HCT116 (cell line): ENCODE data around the gene RASGRF1. TPM values are rescaled to one million over a fixed set of nuclear protein-coding genes. Genes with fewer than 3 reads are reported as not detected.

Source experiments
- ATAC-seq: fragments of 200-7000 bp; cut with Tn5 transposase; 2 replicates; pipeline ENCODE4 v1.9.1; 2020; ENCODE audit warnings: mild to moderate bottlenecking, moderate library complexity
- BruUV-seq: library from RNA; stranded (reverse); fragments of 400-500 nt; replicated peaks from 2 replicates; lab custom pipeline; 2021; lab: Mats Ljungman, UMichigan
- CTCF ChIA-PET: fragments of 300-600 bp; sonication (Branson Sonifier 250); formaldehyde crosslinking; loops from one replicate; lab custom pipeline; 2021; ENCODE audit warnings: antibody characterized with exemption; lab: Charles Lee
- POLR2A ChIA-PET: fragments of 300-600, 350-600 bp; sonication (Branson Sonifier 250); formaldehyde crosslinking; loops from one replicate; lab custom pipeline; 2021; ENCODE audit warnings: antibody characterized with exemption; lab: Charles Lee
- RAD21 ChIA-PET, 2 experiments: fragments of 300-600 bp; sonication (Branson Sonifier 250); formaldehyde crosslinking; loops; one replicate each; lab custom pipeline; 2023; ENCODE audit warnings: low total read pairs in 2 of 2; ENCODE audit not compliant: uncharacterized antibody in 2 of 2, unreplicated experiment in 2 of 2, low non-redundant PET in 1 of 2; lab: Charles Lee
- DNase-seq: peaks from one replicate; pipeline ENCODE4 v3.0.0-alpha.2; 2010; ENCODE audit warnings: low read depth, low spot score
- H2AFZ ChIP-seq: fragments of 200-600 bp; shearing (Covaris generic), sonication (generic); 2 replicates; pipeline ENCODE4 v1.6.1; 2017; ENCODE audit warnings: low read depth, mixed run types, mixed read lengths, antibody characterized with exemption, low read length; ENCODE audit not compliant: poor library complexity, severe bottlenecking
- H3K27ac ChIP-seq: 2 replicates; pipeline ENCODE4 v1.5.1; 2012; ENCODE audit warnings: low read depth, low read length
- H3K27me3 ChIP-seq: fragments of 200-600 bp; sonication (generic); 2 replicates; pipeline ENCODE4 v1.6.1; 2016; ENCODE audit warnings: mixed run types, low read length, mixed read lengths; ENCODE audit not compliant: insufficient read depth
- H3K36me3 ChIP-seq, 2 experiments: fragments of 200-500 bp in 1 of 2; fragments of 200-600 bp in 1 of 2; sonication (Bioruptor generic) in 1 of 2; sonication (generic) in 1 of 2; 2 replicates each; pipeline versions ENCODE4 v1.5.1 to v1.6.1; 2014 to 2016; ENCODE audit warnings: low read length in 2 of 2, inconsistent platforms in 1 of 2, mixed read lengths in 1 of 2, mixed run types in 1 of 2; ENCODE audit not compliant: insufficient read depth in 2 of 2, control insufficient read depth in 1 of 2
- H3K4me1 ChIP-seq, 2 experiments: fragments of 200-600 bp in 1 of 2; sonication (generic) in 1 of 2; 2 replicates each; pipeline versions ENCODE4 v1.5.1 to v1.6.1; 2012 to 2017; ENCODE audit warnings: low read length in 2 of 2, inconsistent platforms in 1 of 2, mild to moderate bottlenecking in 1 of 2, mixed read lengths in 1 of 2, mixed run types in 1 of 2, moderate library complexity in 1 of 2; ENCODE audit not compliant: insufficient read depth in 2 of 2, control insufficient read depth in 1 of 2
- H3K4me2 ChIP-seq: fragments of 200-600 bp; sonication (generic); 2 replicates; pipeline ENCODE4 v1.6.1; 2017; ENCODE audit warnings: mixed run types, low read length, mixed read lengths
- H3K4me3 ChIP-seq, 2 experiments: fragments of 200-600 bp in 1 of 2; sonication (generic) in 1 of 2; replicated peaks in 1 of 2; 2 replicates each; pipeline ENCODE4 v1.5.1; 2011 to 2016; ENCODE audit warnings: low read length in 2 of 2, control low read depth in 1 of 2, low read depth in 1 of 2, mild to moderate bottlenecking in 1 of 2, mixed read lengths in 1 of 2, mixed run types in 1 of 2
- H3K79me2 ChIP-seq: fragments of 200-600 bp; sonication (generic); 2 replicates; pipeline ENCODE4 v1.6.1; 2017; ENCODE audit warnings: mild to moderate bottlenecking, mixed run types, low read length, moderate library complexity, mixed read lengths; ENCODE audit not compliant: insufficient read depth
- H3K9ac ChIP-seq: fragments of 200-600 bp; sonication (generic); 2 replicates; pipeline ENCODE4 v1.6.1; 2016; ENCODE audit warnings: low read length, mixed read lengths
- H3K9me2 ChIP-seq: fragments of 200-600 bp; sonication (generic), shearing (Covaris generic); 2 replicates; pipeline ENCODE4 v1.6.1; 2017; ENCODE audit warnings: mixed run types, mild to moderate bottlenecking, moderate library complexity; ENCODE audit not compliant: insufficient read depth
- H3K9me3 ChIP-seq, 2 experiments: fragments of 200-500 bp in 1 of 2; fragments of 200-600 bp in 1 of 2; sonication (Bioruptor generic) in 1 of 2; sonication (generic) in 1 of 2; 2 replicates each; pipeline ENCODE4 v1.6.1; 2014 to 2017; ENCODE audit warnings: low read length in 2 of 2, mixed read lengths in 2 of 2, inconsistent platforms in 1 of 2, low read depth in 1 of 2, mild to moderate bottlenecking in 1 of 2, mixed run types in 1 of 2, moderate library complexity in 1 of 2; ENCODE audit not compliant: control insufficient read depth in 1 of 2, insufficient read depth in 1 of 2
- H4K20me1 ChIP-seq: fragments of 200-600 bp; sonication (generic), shearing (Covaris generic); 2 replicates; pipeline ENCODE4 v1.6.1; 2017; ENCODE audit warnings: mixed run types, mild to moderate bottlenecking, moderate library complexity; ENCODE audit not compliant: insufficient read depth
- ATF3 ChIP-seq: IDR thresholded peaks from 2 replicates; pipeline ENCODE4 v1.6.1; 2012
- CBX3 ChIP-seq: IDR thresholded peaks from 2 replicates; pipeline ENCODE4 v1.6.1; 2012; ENCODE audit warnings: low read depth
- CEBPB ChIP-seq: IDR thresholded peaks from 2 replicates; pipeline ENCODE4 v1.6.1; 2012; ENCODE audit warnings: low read depth
- CTCF ChIP-seq, 3 experiments: fragments of 200-600 bp in 1 of 3; sonication (generic) in 1 of 3; IDR thresholded peaks in 2 of 3; conservative IDR thresholded peaks in 1 of 3; 2 replicates each; pipeline ENCODE4 v1.5.1; 2012 to 2017; ENCODE audit warnings: low read depth in 2 of 3, low read length in 2 of 3, antibody characterized with exemption in 1 of 3, borderline replicate concordance in 1 of 3, control low read depth in 1 of 3, mild to moderate bottlenecking in 1 of 3, mixed read lengths in 1 of 3, mixed run types in 1 of 3, moderate library complexity in 1 of 3; ENCODE audit not compliant: insufficient read depth in 1 of 3
- ELF1 ChIP-seq: IDR thresholded peaks from 2 replicates; pipeline ENCODE4 v1.6.1; 2012; ENCODE audit warnings: low read depth, borderline replicate concordance
- EZH2phosphoT487 ChIP-seq: fragments of 200-600 bp; IDR thresholded peaks from 2 replicates; pipeline ENCODE4 v1.6.1; 2018; ENCODE audit warnings: antibody characterized with exemption, borderline replicate concordance
- RAD21 ChIP-seq: IDR thresholded peaks from 2 replicates; pipeline ENCODE4 v1.6.1; 2012; ENCODE audit warnings: low read depth, mild to moderate bottlenecking
- ZNF274 ChIP-seq: fragments of 200-500 bp; sonication (Bioruptor generic); IDR thresholded peaks from 2 replicates; pipeline ENCODE4 v1.6.1; 2014; ENCODE audit warnings: mild to moderate bottlenecking, low read depth, low read length, inconsistent platforms
- intact Hi-C: fragments of 100-400 bp; cut with micrococcal nuclease; formaldehyde crosslinking; loops from 2 replicates; pipeline ENCODE4 v1.10.0; 2022
- total RNA-seq: library from RNA; stranded (reverse); gene quantifications from one replicate; pipeline ENCODE4 v1.2.1, GENCODE V29; 2021; ENCODE audit not compliant: unreplicated experiment

RASGRF1 gene
- total RNA-seq, 1 experiment from 2014 or later: 2.4 TPM

- H3K27me3 ChIP-seq: no peaks in the 10 kb centered on the region
- no peaks in the 10 kb centered on the region for H3K4me1 ChIP-seq
- H3K79me2 ChIP-seq: no peaks in the 10 kb centered on the region
- RAD21 ChIA-PET: interaction anchor here (1.1 to 2.0 kb wide), 5 partner anchors 113 to 180 kb away, joined by 3 to 23 read pairs (median 5); no protein-coding TSS in a partner anchor
- DNase-seq: no peak
- no peaks in the 10 kb centered on the region for H3K36me3 ChIP-seq
- no peak overlapping the region for H3K4me3 ChIP-seq
- peak overlapping the region; percentile 7 for H2AFZ ChIP-seq
- no peak overlapping the region for H3K9ac ChIP-seq
- intact Hi-C loops: loop anchor here (1.0 kb wide), 1 partner anchor 157 kb away; no protein-coding TSS in a partner anchor
- no TSS peak for BruUV-seq
- no peak for TF ChIP-seq ZNF274
- TF ChIP-seq ELF1: no peak
- TF ChIP-seq CTCF (IDR thresholded peaks at IDR 0.05 in 2 of 3, conservative IDR thresholded peaks at IDR 0.05 in 1 of 3; ENCODE audit: borderline replicate concordance in 1 of 3, insufficient read depth in 1 of 3, low read depth in 2 of 3, low read length in 2 of 3): no peak
- TF ChIP-seq RAD21: no peak
- TF ChIP-seq EZH2phosphoT487: no peak
- no peak for TF ChIP-seq CBX3
- TF ChIP-seq ATF3: no peak
- TF ChIP-seq CEBPB: no peak
- H3K27ac ChIP-seq: no peak overlapping the region
- POLR2A ChIA-PET: interaction anchor here (2.0 kb wide), 1 partner anchor 156 kb away, joined by 7 read pairs; no protein-coding TSS in a partner anchor
- CTCF ChIA-PET: interaction anchor here (0.6 to 5.0 kb wide), 20 partner anchors 8 to 312 kb away, joined by 3 to 234 read pairs (median 4); partner anchors contain the start of gene TMED3
- 0 out of 4 replicates have a peak, but pooled peaks cover 0 to 5% of the 10 kb centered on the region in 2 experiments for H3K9me3 ChIP-seq
- H3K4me2 ChIP-seq: no peak overlapping the region
- H4K20me1 ChIP-seq: no peaks in the 10 kb centered on the region
- ATAC-seq: peak; percentile 18
- no peaks in the 10 kb centered on the region for H3K9me2 ChIP-seq
Observed at GRCh38 chr15:79027532-79028410, 62.8 kb downstream of the RASGRF1 start.
